ENCODE measurements around the gene ZNF521.

GRCh38 chr18:25274926-25275325, 77.0 kb downstream of the ZNF521 start:
- TF ChIP-seq, protein P1, sequence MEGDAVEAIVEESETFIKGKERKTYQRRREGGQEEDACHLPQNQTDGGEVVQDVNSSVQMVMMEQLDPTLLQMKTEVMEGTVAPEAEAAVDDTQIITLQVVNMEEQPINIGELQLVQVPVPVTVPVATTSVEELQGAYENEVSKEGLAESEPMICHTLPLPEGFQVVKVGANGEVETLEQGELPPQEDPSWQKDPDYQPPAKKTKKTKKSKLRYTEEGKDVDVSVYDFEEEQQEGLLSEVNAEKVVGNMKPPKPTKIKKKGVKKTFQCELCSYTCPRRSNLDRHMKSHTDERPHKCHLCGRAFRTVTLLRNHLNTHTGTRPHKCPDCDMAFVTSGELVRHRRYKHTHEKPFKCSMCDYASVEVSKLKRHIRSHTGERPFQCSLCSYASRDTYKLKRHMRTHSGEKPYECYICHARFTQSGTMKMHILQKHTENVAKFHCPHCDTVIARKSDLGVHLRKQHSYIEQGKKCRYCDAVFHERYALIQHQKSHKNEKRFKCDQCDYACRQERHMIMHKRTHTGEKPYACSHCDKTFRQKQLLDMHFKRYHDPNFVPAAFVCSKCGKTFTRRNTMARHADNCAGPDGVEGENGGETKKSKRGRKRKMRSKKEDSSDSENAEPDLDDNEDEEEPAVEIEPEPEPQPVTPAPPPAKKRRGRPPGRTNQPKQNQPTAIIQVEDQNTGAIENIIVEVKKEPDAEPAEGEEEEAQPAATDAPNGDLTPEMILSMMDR (conservative IDR thresholded peaks at IDR 0.05; ENCODE audit: low read length): no peak
- TF ChIP-seq EZH2phosphoT487 (IDR thresholded peaks at IDR 0.05; ENCODE audit: borderline replicate concordance, low read depth, low read length): no peak

Measured in OCI-LY7 (cell line).